H1 (cell line): ENCODE results near the gene IL6R. TPM values are rescaled to one million over a fixed set of nuclear protein-coding genes. Genes with fewer than 3 reads are reported as not detected.

Source experiments
- KDM1A ChIP-seq: fragments of 200-600, 300-600 bp; sonication (generic); IDR thresholded peaks from 2 replicates; pipeline ENCODE4 v1.7.1; 2016; ENCODE audit warnings: mild to moderate bottlenecking, low read length, borderline replicate concordance
- MAX ChIP-seq: IDR thresholded peaks from 2 replicates; pipeline ENCODE4 v1.6.1; 2012; ENCODE audit warnings: inconsistent platforms
- POLR2A ChIP-seq, 2 experiments: IDR thresholded peaks; 1 replicate in 1 of 2; 2 replicates in 1 of 2; pipeline ENCODE4 v1.6.1; 2011; ENCODE audit warnings: low read depth in 2 of 2, low read length in 2 of 2, mild to moderate bottlenecking in 2 of 2; ENCODE audit errors: control extremely low read depth in 1 of 2
- POLR2AphosphoS5 ChIP-seq: IDR thresholded peaks from 2 replicates; pipeline ENCODE4 v1.6.1; 2011; ENCODE audit warnings: low read depth, low read length
- RBBP5 ChIP-seq: IDR thresholded peaks from 2 replicates; pipeline ENCODE4 v1.7.1; 2012; ENCODE audit warnings: low read depth, mild to moderate bottlenecking, inconsistent platforms, low read length, moderate library complexity, borderline replicate concordance
- SAP30 ChIP-seq: fragments of 300-600 bp; sonication (generic); IDR thresholded peaks from 2 replicates; pipeline ENCODE4 v1.7.1; 2012; ENCODE audit warnings: low read length, moderate library complexity, mild to moderate bottlenecking, inconsistent platforms; ENCODE audit not compliant: insufficient read depth, insufficient replicate concordance
- SRF ChIP-seq: IDR thresholded peaks from 2 replicates; pipeline ENCODE4 v1.6.1; 2011; ENCODE audit warnings: mild to moderate bottlenecking, low read depth, low read length, moderate library complexity
- ZNF274 ChIP-seq: IDR thresholded peaks from 2 replicates; pipeline ENCODE4 v1.7.0; 2012; ENCODE audit warnings: low read length, borderline replicate concordance; ENCODE audit errors: extremely low read depth
- polyA plus RNA-seq, 7 experiments: library from polyadenylated mRNA; depleted of rRNA in 3 of 7; stranded (reverse) in 5 of 7; unstranded in 2 of 7; fragments of >200 nt in 5 of 7; fragments of 200-250 nt in 2 of 7; gene quantifications; 1 replicate in 5 of 7; 2 replicates in 1 of 7; 4 replicates in 1 of 7; pipeline versions ENCODE4 v1.2.1 to v1.2.3, GENCODE V29; 2011 to 2013; ENCODE audit warnings: missing spikeins in 2 of 7, mixed read lengths in 2 of 7
- total RNA-seq: library from RNA; stranded (reverse); fragmentation: NEBNext Ultra II Directional; extraction: Animal tissue kit (Norgen Biotek cat#: 25700); gene quantifications from 2 replicates; pipeline ENCODE4 v1.2.1, GENCODE V29; 2021

The IL6R gene
- total and polyA plus RNA-seq, 2 of the 8 experiments (the other 6 are each of a cell fraction or from before 2014, with no cell fraction given) = 2.3 to 3.0 TPM

- TF ChIP-seq KDM1A = no peak
- TF ChIP-seq SRF = no peak
- TF ChIP-seq SAP30 = no peak
- no peak for TF ChIP-seq MAX
- TF ChIP-seq POLR2A (IDR thresholded peaks at IDR 0.05; ENCODE audit: control extremely low read depth in 1 of 2, low read depth in 2 of 2, low read length in 2 of 2) = no peak
- TF ChIP-seq RBBP5 = no peak
- no peak for TF ChIP-seq ZNF274
- no peak for TF ChIP-seq POLR2AphosphoS5
These were observed 29.4 kb downstream of the IL6R start (continued) for GRCh38 chr1:154434346-154435085.
